Measurements from ENCODE around the gene ARL3.
"Not testable (repeated sequence)": the region's sequence is repeated elsewhere in the genome, so short reads cannot be mapped to it uniquely, and the experiment has no call there.

Gene ARL3

GRCh38 chr10:102738692-102739121 is 24.5 kb upstream of the ARL3 start:
- DNase-seq (ENCODE audit: low read depth in 2 of 3, low spot score in 1 of 3), result no peak

DNA sequence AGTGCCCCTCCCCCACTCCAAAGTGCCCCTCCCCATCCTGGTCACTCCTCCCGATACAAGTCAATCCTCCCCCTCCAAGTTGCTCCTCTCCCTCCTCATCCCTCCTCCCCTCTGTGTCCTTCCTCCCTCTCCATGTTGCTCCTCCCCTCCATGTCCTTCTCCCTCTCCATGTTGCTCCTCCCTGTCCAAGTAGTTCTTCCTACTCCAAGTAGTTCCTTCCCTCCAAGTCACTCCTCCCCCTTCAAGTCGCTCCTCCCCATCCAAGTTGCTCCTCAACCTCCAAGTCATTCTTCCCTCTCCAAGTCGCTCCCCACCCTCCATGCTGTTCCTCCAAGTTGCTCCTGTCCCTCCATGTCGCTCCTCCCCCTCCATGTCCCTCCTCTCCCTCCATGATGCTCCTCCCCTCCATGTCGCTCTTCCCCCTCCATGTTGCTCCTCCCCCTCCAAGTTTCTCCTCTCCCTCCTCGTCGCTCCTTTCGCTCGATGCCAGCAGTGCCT is 20.9 kb upstream of the ARL3 start:
- DNase-seq (ENCODE audit: low read depth in 2 of 3, low spot score in 1 of 3), result no peak

DNA sequence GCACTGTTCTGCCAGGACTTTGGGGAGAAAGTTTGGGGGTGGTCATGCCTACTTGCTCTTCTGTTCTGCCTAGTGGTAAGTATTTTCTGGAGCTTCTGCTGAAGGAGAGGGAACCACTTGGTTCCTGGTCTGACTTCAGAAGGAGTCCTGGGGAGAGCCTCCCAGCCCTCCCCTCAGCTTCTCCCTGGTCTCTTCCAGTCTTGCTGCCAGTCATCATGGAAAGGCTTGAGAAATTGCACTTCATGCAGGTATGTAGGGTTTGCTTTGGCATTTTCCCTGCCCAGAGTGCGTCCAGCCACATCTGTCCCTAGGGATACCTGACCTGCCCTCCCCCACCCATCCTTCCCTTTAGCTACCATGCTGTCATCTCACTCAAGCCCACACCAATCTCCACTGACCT is 18.5 kb upstream of the ARL3 start:
- DNase-seq (ENCODE audit: low read depth in 2 of 3, low spot score in 1 of 3), result no peak

GRCh38 chr10:102731222-102731800 is 17.1 kb upstream of the ARL3 start:
- no peak for DNase-seq (ENCODE audit: low read depth in 2 of 3, low spot score in 1 of 3)

DNA sequence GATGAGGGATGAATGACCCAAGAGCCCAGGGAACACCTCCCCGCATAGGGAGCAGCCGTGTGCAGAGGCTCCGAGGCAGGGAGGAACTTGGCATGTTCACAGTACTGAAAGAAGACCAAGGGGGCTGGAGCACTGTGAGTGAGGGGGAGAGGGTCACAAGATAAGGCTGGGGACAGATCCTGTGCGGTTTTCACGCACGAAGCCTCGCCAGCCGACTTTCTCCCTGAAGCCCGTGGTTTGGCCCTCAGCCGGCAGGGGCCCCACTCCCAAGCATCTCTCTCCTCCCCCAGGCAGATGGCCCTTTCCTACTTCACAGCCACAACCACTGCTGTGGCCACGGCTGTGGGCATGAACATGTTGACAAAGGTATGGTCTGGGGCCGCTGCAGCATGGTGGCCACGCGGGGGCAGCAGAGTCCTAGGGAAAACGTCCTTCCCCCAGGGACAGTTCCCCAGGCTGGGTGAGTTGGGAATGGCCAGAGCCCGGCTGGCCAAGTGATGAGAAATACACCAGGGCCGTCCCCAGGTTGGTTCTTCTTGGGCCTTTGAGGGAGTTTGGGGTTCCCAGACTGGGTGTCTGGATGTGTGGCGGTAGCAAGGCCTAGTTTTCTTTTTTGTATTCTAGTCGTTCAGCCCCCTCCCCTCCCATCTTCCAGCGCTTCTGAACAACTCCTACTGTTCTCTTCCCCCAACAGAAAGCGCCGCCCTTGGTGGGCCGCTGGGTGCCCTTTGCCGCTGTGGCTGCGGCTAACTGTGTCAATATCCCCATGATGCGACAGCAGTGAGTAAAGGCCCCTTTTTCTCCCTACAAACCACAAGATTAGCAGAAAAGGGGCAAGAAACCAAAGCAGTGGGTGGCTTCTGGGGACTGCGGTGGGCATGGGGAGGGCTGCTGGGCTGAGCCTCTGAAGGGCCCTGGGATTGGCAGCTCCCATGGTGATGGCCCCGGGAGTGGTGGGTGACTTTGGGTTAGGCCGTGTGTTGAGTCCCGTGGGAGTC is 15.1 kb upstream of the ARL3 start:
- peak; percentile 28 to 42 (median 42) for DNase-seq (ENCODE audit: low read depth in 2 of 3, low spot score in 1 of 3)

GRCh38 chr10:102727037-102727818 is 13.0 kb upstream of the ARL3 start:
- DNase-seq (ENCODE audit: low read depth in 2 of 3, low spot score in 1 of 3), result no peak

DNA sequence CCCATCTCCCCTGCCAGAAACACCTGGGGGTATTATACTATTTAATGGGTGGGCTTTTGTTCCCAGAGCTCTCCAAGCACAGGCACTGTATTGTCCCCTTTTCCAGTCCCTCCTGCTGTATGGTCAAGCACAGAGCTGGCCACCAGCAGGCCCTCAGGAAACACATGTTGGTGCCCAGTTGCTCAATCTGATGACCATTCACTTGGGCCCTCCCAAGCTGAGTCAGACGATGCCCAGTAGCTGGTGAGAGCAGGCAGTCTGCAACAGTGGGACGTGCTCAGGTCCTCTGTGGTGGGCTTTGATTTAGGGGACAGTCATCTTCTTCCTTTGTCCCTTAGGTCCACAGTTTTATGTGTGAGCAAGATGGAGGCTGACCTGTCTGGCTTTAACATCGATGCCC is 12.1 kb upstream of the ARL3 start:
- DNase-seq (ENCODE audit: low read depth in 2 of 3, low spot score in 1 of 3), result no peak

GRCh38 chr10:102723989-102724388 is 9.8 kb upstream of the ARL3 start:
- no peak for DNase-seq (ENCODE audit: low read depth in 2 of 3, low spot score in 1 of 3)

- DNase-seq (ENCODE audit: low read depth in 2 of 3, low spot score in 1 of 3), result no peak
These were observed 7.8 kb upstream of the ARL3 start for GRCh38 chr10:102721954-102722353.

- no peak for DNase-seq (ENCODE audit: low read depth in 2 of 3, low spot score in 1 of 3)
These were observed 6.6 kb upstream of the ARL3 start for GRCh38 chr10:102720775-102721301.

- DNase-seq (ENCODE audit: low read depth in 2 of 3, low spot score in 1 of 3), result no peak
These were observed 6.1 kb upstream of the ARL3 start for GRCh38 chr10:102720337-102720736.

- DNase-seq (ENCODE audit: low read depth in 2 of 3, low spot score in 1 of 3), result no peak
These were observed 4.0 kb upstream of the ARL3 start for GRCh38 chr10:102718220-102718619.

- DNase-seq (ENCODE audit: low read depth in 2 of 3, low spot score in 1 of 3), result not testable (repeated sequence)
These were observed 2.8 kb upstream of the ARL3 start for GRCh38 chr10:102716900-102717565.

GRCh38 chr10:102715880-102716279 is 1.7 kb upstream of the ARL3 start:
- no peak for DNase-seq (ENCODE audit: low read depth in 2 of 3, low spot score in 1 of 3)

GRCh38 chr10:102714621-102715455 is 641 bp upstream of the ARL3 start, which contains the start of gene SFXN2:
Gene SFXN2, plus strand, starts transcription at chr10:102714636. Its CDS starts 12,001 bp downstream, at chr10:102726637.
- DNase-seq (ENCODE audit: low read depth in 2 of 3, low spot score in 1 of 3), result peak; percentile 14 to 42 (median 25)

DNA sequence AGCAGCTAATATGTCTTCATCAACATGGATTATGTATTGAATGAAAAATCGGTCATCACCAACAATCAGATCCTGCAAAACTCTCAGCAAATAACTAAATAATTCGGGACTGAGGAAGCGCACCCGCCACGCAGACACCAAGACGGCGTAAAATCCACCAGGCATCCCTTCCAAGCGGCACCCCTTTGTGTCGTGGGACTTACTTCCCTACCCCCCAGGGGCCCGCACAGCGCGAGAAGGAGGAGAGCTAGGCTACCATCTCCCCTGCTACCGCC is 721 bp downstream of the ARL3 start:
- peak in 1 of 3 donors; percentile 66 for DNase-seq (ENCODE audit: low read depth in 2 of 3, low spot score in 1 of 3)

GRCh38 chr10:102712843-102713538 is 1.2 kb downstream of the ARL3 start:
- no peak for DNase-seq (ENCODE audit: low read depth in 2 of 3, low spot score in 1 of 3)

- DNase-seq (ENCODE audit: low read depth in 2 of 3, low spot score in 1 of 3), result no peak
These were observed 2.1 kb downstream of the ARL3 start for GRCh38 chr10:102712089-102712488.

DNA sequence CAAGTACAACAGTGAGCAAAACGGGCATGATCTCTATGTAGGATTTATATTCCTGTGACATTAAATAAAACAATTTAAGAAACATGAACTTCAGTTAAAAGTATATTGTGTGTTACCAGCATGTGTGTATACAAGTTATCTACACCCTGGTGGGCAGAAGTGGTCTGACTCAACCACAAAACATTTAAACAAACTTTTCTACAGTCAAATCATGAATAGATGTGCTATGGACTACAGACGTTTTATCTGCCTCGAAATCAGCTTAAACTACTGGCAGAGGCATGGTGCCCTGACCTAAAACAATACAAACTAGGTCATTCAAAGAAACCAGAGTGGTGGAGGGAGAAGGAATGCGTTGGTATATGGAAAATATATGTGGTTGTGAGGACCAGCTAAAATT is 3.6 kb downstream of the ARL3 start:
- DNase-seq (ENCODE audit: low read depth in 2 of 3, low spot score in 1 of 3), result no peak

All from stimulated activated CD4-positive, alpha-beta T cell treated with anti-CD3 and anti-CD28 coated beads, Interleukin-12 subunit alpha, Interleukin-12 subunit beta, amount 100 ng/mL, for 48 hours (primary cell).